Osteocyte (in vitro differentiated cells): ENCODE data around the gene MYO1B. TPM values are rescaled to one million over a fixed set of nuclear protein-coding genes. Genes with fewer than 3 reads are reported as not detected.

Source experiments
- DNase-seq: peaks from one replicate; pipeline ENCODE4 v3.0.0; 2021; ENCODE audit warnings: mixed read lengths; ENCODE audit not compliant: unreplicated experiment; ENCODE audit errors: extremely low spot score
- H3K27ac Mint-ChIP-seq: one replicate; pipeline ENCODE4 v1.8.0; 2021; ENCODE audit warnings: mild to moderate bottlenecking, mixed read lengths; ENCODE audit not compliant: unreplicated experiment
- H3K27me3 Mint-ChIP-seq: one replicate; pipeline ENCODE4 v1.8.0; 2021; ENCODE audit warnings: mixed read lengths; ENCODE audit not compliant: unreplicated experiment
- H3K36me3 Mint-ChIP-seq: one replicate; pipeline ENCODE4 v1.8.0; 2021; ENCODE audit warnings: mixed read lengths; ENCODE audit not compliant: unreplicated experiment
- H3K4me1 Mint-ChIP-seq: one replicate; pipeline ENCODE4 v1.8.0; 2021; ENCODE audit warnings: mixed read lengths; ENCODE audit not compliant: unreplicated experiment
- H3K4me3 Mint-ChIP-seq: one replicate; pipeline ENCODE4 v1.8.0; 2021; ENCODE audit warnings: mild to moderate bottlenecking, moderate library complexity, mixed read lengths; ENCODE audit not compliant: unreplicated experiment
- H3K9me3 Mint-ChIP-seq: one replicate; pipeline ENCODE4 v1.8.0; 2021; ENCODE audit warnings: mixed read lengths; ENCODE audit not compliant: unreplicated experiment
- total RNA-seq: library from RNA; stranded (reverse); gene quantifications from 2 replicates; pipeline ENCODE4 v1.2.1, GENCODE V29; 2021
- TF ChIP-seq, protein P1 (sequence below): fragments of 200-600 bp; sonication (generic); IDR thresholded peaks from 2 replicates; pipeline ENCODE4 v1.5.0; 2021; ENCODE audit warnings: antibody characterized with exemption, mild to moderate bottlenecking, moderate library complexity

MYO1B gene
- total RNA-seq, 1 donor from 2014 or later = 91.1 TPM

- Mint-ChIP-seq H3K9me3 (no peaks in the 10 kb centered on the region), H3K36me3 (peaks cover 38% of the 10 kb centered on the region), H3K4me1 (peaks cover 30% of the 10 kb centered on the region), H3K4me3 (no peak overlapping the region), H3K27me3 (no peaks in the 10 kb centered on the region), H3K27ac (peak overlapping the region; percentile 23)
- DNase-seq = no peak
- TF ChIP-seq, protein P1, sequence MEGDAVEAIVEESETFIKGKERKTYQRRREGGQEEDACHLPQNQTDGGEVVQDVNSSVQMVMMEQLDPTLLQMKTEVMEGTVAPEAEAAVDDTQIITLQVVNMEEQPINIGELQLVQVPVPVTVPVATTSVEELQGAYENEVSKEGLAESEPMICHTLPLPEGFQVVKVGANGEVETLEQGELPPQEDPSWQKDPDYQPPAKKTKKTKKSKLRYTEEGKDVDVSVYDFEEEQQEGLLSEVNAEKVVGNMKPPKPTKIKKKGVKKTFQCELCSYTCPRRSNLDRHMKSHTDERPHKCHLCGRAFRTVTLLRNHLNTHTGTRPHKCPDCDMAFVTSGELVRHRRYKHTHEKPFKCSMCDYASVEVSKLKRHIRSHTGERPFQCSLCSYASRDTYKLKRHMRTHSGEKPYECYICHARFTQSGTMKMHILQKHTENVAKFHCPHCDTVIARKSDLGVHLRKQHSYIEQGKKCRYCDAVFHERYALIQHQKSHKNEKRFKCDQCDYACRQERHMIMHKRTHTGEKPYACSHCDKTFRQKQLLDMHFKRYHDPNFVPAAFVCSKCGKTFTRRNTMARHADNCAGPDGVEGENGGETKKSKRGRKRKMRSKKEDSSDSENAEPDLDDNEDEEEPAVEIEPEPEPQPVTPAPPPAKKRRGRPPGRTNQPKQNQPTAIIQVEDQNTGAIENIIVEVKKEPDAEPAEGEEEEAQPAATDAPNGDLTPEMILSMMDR = peak; percentile 40
Observed at GRCh38 chr2:191349990-191350389, 104.8 kb downstream of the MYO1B start.

- Mint-ChIP-seq H3K36me3 (peaks cover 40% of the 10 kb centered on the region), H3K27me3 (no peaks in the 10 kb centered on the region), H3K9me3 (no peaks in the 10 kb centered on the region), H3K27ac (peak overlapping the region; percentile 55), H3K4me3 (no peak overlapping the region), H3K4me1 (peaks cover 30% of the 10 kb centered on the region)
- no peak for DNase-seq
- TF ChIP-seq, protein P1 = no peak
Observed at GRCh38 chr2:191350826-191351225, 105.6 kb downstream of the MYO1B start.

- no peak for DNase-seq
- TF ChIP-seq, protein P1 = no peak
- H3K4me1 Mint-ChIP-seq = peaks cover 26% of the 10 kb centered on the region
Observed at GRCh38 chr2:191351298-191351697, 106.1 kb downstream of the MYO1B start.

DNA sequence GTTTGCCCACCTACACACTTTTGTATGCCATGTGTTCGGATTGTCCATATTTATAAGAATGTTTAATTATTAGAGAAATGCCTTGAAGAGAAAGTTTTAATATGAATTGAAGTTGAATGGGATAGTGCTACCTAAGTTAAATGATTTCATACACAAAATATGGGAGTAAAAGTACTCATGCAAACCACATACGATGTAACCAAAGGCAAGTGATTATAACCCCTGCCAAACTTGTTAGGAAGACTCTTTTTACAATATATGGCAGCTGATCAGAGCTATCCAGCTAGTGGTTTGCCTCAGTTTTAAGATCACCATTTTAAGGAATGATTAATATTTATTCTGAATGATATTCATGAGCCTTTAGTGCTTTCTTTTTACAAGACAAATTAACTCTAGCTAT lies 106.7 kb downstream of the MYO1B start:
- H3K36me3 Mint-ChIP-seq = peaks cover 41% of the 10 kb centered on the region
- H3K9me3 Mint-ChIP-seq = no peaks in the 10 kb centered on the region
- H3K27ac Mint-ChIP-seq = no peak overlapping the region
- H3K4me3 Mint-ChIP-seq = no peak overlapping the region
- TF ChIP-seq, protein P1 = no peak
- no peak for DNase-seq
- H3K27me3 Mint-ChIP-seq = no peaks in the 10 kb centered on the region
- peaks cover 23% of the 10 kb centered on the region for H3K4me1 Mint-ChIP-seq

More at GRCh38 chr2:191351298-191351697, 106.1 kb downstream of the MYO1B start:
- no peak overlapping the region for H3K4me3 Mint-ChIP-seq
- H3K27me3 Mint-ChIP-seq = no peaks in the 10 kb centered on the region
- peak overlapping the region; percentile 55 for H3K27ac Mint-ChIP-seq
- H3K36me3 Mint-ChIP-seq = peaks cover 40% of the 10 kb centered on the region
- H3K9me3 Mint-ChIP-seq = no peaks in the 10 kb centered on the region

DNA sequence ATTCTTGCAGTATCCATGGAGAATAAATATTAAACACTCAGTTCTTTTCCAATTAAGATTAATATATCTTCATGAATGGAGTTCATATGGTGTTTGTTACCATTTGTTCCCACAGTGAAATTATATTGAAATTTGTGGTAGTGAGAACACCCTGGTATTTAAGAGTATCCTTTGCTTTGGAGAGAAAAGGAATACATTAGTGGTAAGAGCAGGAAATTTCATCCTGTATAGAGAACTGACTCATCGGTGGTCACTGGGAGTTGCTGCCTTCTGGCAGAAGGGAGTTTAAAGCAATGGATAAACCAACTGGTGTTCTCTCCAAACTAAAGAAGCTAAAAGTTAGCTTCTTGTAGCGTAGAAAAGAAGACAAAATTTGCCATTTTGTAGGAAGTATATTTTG lies 107.3 kb downstream of the MYO1B start:
- TF ChIP-seq, protein P1 = no peak

More for the DNA sequence above, 107.3 kb downstream of the MYO1B start:
- no peaks in the 10 kb centered on the region for H3K9me3 Mint-ChIP-seq
- no peak for DNase-seq
- H3K27ac Mint-ChIP-seq = peak overlapping the region; percentile 84
- peaks cover 37% of the 10 kb centered on the region for H3K36me3 Mint-ChIP-seq
- no peaks in the 10 kb centered on the region for H3K27me3 Mint-ChIP-seq
- no peak overlapping the region for H3K4me3 Mint-ChIP-seq
- H3K4me1 Mint-ChIP-seq = peaks cover 23% of the 10 kb centered on the region
